Measurements from ENCODE around the gene VMO1. TPM values are rescaled to one million over a fixed set of nuclear protein-coding genes. Genes with fewer than 3 reads are reported as not detected.

VMO1 gene
- polyA plus RNA-seq, 3 donors = 0.54 to 2.1 (median 0.79) TPM

DNA sequence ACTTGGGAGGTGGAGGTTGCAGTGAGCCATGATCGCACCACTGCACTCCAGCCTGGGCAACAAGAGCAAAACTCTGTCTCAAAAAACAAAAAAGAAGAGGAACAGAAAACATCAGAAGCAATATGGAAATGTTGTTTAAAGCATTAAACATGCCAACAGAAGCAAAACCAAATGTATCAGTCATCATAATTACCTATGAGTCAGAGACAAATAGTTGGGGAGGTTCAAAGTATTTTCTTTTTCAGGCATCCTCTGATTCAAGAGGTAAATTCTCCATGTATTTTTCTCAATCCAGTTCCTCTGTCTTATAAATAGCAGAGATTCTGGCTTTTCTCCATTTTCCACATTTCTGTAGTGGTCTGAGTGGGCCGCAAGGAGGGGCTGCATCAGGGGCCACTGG lies 16.5 kb downstream of the VMO1 start:
- no peaks in the 10 kb centered on the region for H3K9me3 ChIP-seq (replicated peaks in 1 of 2; ENCODE audit: control insufficient read depth in 1 of 2, insufficient read depth in 1 of 2, low read length in 2 of 2)
- H3K9ac ChIP-seq (ENCODE audit: insufficient read depth, low read length, poor library complexity, severe bottlenecking) = no peak overlapping the region
- H3K4me2 ChIP-seq (replicated peaks; ENCODE audit: extremely low read depth, low read length, poor library complexity, severe bottlenecking) = no peak overlapping the region
- H3K4me1 ChIP-seq (ENCODE audit: control insufficient read depth in 1 of 2, insufficient read depth in 2 of 2, low read length in 2 of 2) = peaks cover 64 to 71% of the 10 kb centered on the region in 2 donors
- Mint-ChIP-seq H3K27ac (peak overlapping the region; percentile 50 to 98 (median 94)), H3K4me3 (no peak overlapping the region), H3K9me3 (peaks cover 0 to 4% (median 0%) of the 10 kb centered on the region in 7 donors), H3K27me3 (ENCODE audit: low read depth in 3 of 3) (peaks cover 4 to 23% (median 19%) of the 10 kb centered on the region in 3 donors), H3K4me1 (peaks cover 55% of the 10 kb centered on the region), H3K36me3 (peaks cover 0 to 6% of the 10 kb centered on the region in 2 donors)
- WGBS (ENCODE audit: insufficient coverage) = 86% methylated on average over 1 of the region's 2 CpGs
- intact Hi-C loops (cut with micrococcal nuclease) = loop anchor here (2.0 to 5.0 kb wide), 4 partner anchors 17 to 178 kb away; partner anchors contain the start of genes GLTPD2 (in 1 of the 2), MED11 (in 1 of the 2), PFN1 (in 1 of the 2) and VMO1 (in 1 of the 2)
- peak; percentile 41 to 58 (median 43) for DNase-seq
- no peak overlapping the region for H2AFZ ChIP-seq (ENCODE audit: insufficient read depth, low read depth, low read length, poor library complexity, severe bottlenecking)
- TF ChIP-seq, protein P1, sequence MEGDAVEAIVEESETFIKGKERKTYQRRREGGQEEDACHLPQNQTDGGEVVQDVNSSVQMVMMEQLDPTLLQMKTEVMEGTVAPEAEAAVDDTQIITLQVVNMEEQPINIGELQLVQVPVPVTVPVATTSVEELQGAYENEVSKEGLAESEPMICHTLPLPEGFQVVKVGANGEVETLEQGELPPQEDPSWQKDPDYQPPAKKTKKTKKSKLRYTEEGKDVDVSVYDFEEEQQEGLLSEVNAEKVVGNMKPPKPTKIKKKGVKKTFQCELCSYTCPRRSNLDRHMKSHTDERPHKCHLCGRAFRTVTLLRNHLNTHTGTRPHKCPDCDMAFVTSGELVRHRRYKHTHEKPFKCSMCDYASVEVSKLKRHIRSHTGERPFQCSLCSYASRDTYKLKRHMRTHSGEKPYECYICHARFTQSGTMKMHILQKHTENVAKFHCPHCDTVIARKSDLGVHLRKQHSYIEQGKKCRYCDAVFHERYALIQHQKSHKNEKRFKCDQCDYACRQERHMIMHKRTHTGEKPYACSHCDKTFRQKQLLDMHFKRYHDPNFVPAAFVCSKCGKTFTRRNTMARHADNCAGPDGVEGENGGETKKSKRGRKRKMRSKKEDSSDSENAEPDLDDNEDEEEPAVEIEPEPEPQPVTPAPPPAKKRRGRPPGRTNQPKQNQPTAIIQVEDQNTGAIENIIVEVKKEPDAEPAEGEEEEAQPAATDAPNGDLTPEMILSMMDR (IDR thresholded peaks at IDR 0.05) = no peak
- no peaks in the 10 kb centered on the region for H3K79me2 ChIP-seq (ENCODE audit: insufficient read depth, low read length)
- H3K4me3 ChIP-seq (replicated peaks in 1 of 3; ENCODE audit: low read depth in 2 of 3, low read length in 3 of 3) = no peak overlapping the region
- H3K36me3 ChIP-seq (replicated peaks in 1 of 2; ENCODE audit: control insufficient read depth in 1 of 2, insufficient read depth in 2 of 2, low read length in 2 of 2) = no peaks in the 10 kb centered on the region
- no peaks in the 10 kb centered on the region for H3K27me3 ChIP-seq (ENCODE audit: control insufficient read depth in 2 of 2, insufficient read depth in 2 of 2, low read length in 2 of 2)
- H4K20me1 ChIP-seq (ENCODE audit: insufficient read depth, low read length) = no peaks in the 10 kb centered on the region
- peak overlapping the region; percentile 51 to 98 for H3K27ac ChIP-seq (ENCODE audit: low read depth in 1 of 2, low read length in 2 of 2)

DNA sequence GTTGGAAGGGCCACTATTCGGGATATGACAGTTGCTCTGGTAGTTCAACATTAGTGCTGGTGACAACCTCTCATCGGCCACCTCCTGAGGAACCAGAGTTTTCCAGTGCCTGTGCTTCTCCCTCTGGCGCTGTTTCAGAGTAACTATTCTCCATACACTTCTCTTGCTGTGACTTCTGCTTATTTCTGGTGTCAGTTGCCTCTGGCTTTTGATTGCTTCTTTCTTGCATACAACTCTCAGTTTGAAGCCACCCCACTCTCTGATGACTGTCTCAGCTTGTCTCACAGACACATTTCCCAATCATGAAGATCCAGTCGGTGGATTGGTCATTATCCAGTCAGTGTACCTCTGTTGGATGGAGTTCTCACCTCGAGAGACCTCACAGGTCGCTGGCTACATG lies 17.9 kb downstream of the VMO1 start:
- no peaks in the 10 kb centered on the region for H3K9me3 ChIP-seq (replicated peaks in 1 of 2; ENCODE audit: control insufficient read depth in 1 of 2, insufficient read depth in 1 of 2, low read length in 2 of 2)
- no peaks in the 10 kb centered on the region for H3K79me2 ChIP-seq (ENCODE audit: insufficient read depth, low read length)
- WGBS (ENCODE audit: insufficient coverage) = 63% methylated on average over 3 of the region's 6 CpGs
- H3K9me3 Mint-ChIP-seq = peaks cover 0 to 4% (median 0%) of the 10 kb centered on the region in 7 donors
- no peak overlapping the region for H2AFZ ChIP-seq (ENCODE audit: insufficient read depth, low read depth, low read length, poor library complexity, severe bottlenecking)
- no peaks in the 10 kb centered on the region for H3K36me3 ChIP-seq (replicated peaks in 1 of 2; ENCODE audit: control insufficient read depth in 1 of 2, insufficient read depth in 2 of 2, low read length in 2 of 2)
- peak; percentile 85 to 90 (median 87) for DNase-seq
- H3K4me3 ChIP-seq (replicated peaks in 1 of 3; ENCODE audit: low read depth in 2 of 3, low read length in 3 of 3) = no peak overlapping the region
- peaks cover 65% of the 10 kb centered on the region for H3K4me1 Mint-ChIP-seq
- intact Hi-C loops (cut with micrococcal nuclease) = loop anchor here (2.0 to 5.0 kb wide), 3 partner anchors 21 to 179 kb away; partner anchors contain the start of genes GLTPD2 (in 1 of the 2), MED11 (in 1 of the 2) and PFN1 (in 1 of the 2)
- peaks cover 2 to 15% (median 12%) of the 10 kb centered on the region in 3 donors for H3K27me3 Mint-ChIP-seq (ENCODE audit: low read depth in 3 of 3)
- peaks cover 0 to 6% of the 10 kb centered on the region in 2 donors for H3K36me3 Mint-ChIP-seq
- no peaks in the 10 kb centered on the region for H3K27me3 ChIP-seq (ENCODE audit: control insufficient read depth in 2 of 2, insufficient read depth in 2 of 2, low read length in 2 of 2)
- H3K27ac Mint-ChIP-seq = peak overlapping the region; percentile 94 to 99 (median 99)
- H3K9ac ChIP-seq (ENCODE audit: insufficient read depth, low read length, poor library complexity, severe bottlenecking) = peak overlapping the region; percentile 37
- no peaks in the 10 kb centered on the region for H4K20me1 ChIP-seq (ENCODE audit: insufficient read depth, low read length)
- H3K4me1 ChIP-seq (ENCODE audit: control insufficient read depth in 1 of 2, insufficient read depth in 2 of 2, low read length in 2 of 2) = peaks cover 78 to 85% of the 10 kb centered on the region in 2 donors
- TF ChIP-seq, protein P1 (IDR thresholded peaks at IDR 0.05) = no peak
- peak overlapping the region; percentile 23 for H3K4me2 ChIP-seq (replicated peaks; ENCODE audit: extremely low read depth, low read length, poor library complexity, severe bottlenecking)
- peak overlapping the region in 1 of 2 donors; percentile 53 for H3K4me3 Mint-ChIP-seq
- H3K27ac ChIP-seq (ENCODE audit: low read depth in 1 of 2, low read length in 2 of 2) = peak overlapping the region; percentile 82 to 98
